HCT116 (cell line): ENCODE measurements around the gene DNM3. TPM values are rescaled to one million over a fixed set of nuclear protein-coding genes. Genes with fewer than 3 reads are reported as not detected.

Experiments
- ATAC-seq: fragments of 200-7000 bp; cut with Tn5 transposase; 2 replicates; pipeline ENCODE4 v1.9.1; 2020; ENCODE audit warnings: mild to moderate bottlenecking, moderate library complexity
- BruUV-seq: library from RNA; stranded (reverse); fragments of 400-500 nt; replicated peaks from 2 replicates; lab custom pipeline; 2021; lab: Mats Ljungman, UMichigan
- CTCF ChIA-PET: fragments of 300-600 bp; sonication (Branson Sonifier 250); formaldehyde crosslinking; loops from one replicate; lab custom pipeline; 2021; ENCODE audit warnings: antibody characterized with exemption; lab: Charles Lee
- POLR2A ChIA-PET: fragments of 300-600, 350-600 bp; sonication (Branson Sonifier 250); formaldehyde crosslinking; loops from one replicate; lab custom pipeline; 2021; ENCODE audit warnings: antibody characterized with exemption; lab: Charles Lee
- RAD21 ChIA-PET, 2 experiments: fragments of 300-600 bp; sonication (Branson Sonifier 250); formaldehyde crosslinking; loops; one replicate each; lab custom pipeline; 2023; ENCODE audit warnings: low total read pairs in 2 of 2; ENCODE audit not compliant: uncharacterized antibody in 2 of 2, unreplicated experiment in 2 of 2, low non-redundant PET in 1 of 2; lab: Charles Lee
- DNase-seq: peaks from one replicate; pipeline ENCODE4 v3.0.0-alpha.2; 2010; ENCODE audit warnings: low read depth, low spot score
- H2AFZ ChIP-seq: fragments of 200-600 bp; shearing (Covaris generic), sonication (generic); 2 replicates; pipeline ENCODE4 v1.6.1; 2017; ENCODE audit warnings: low read depth, mixed run types, mixed read lengths, antibody characterized with exemption, low read length; ENCODE audit not compliant: poor library complexity, severe bottlenecking
- H3K27ac ChIP-seq: 2 replicates; pipeline ENCODE4 v1.5.1; 2012; ENCODE audit warnings: low read depth, low read length
- H3K27me3 ChIP-seq: fragments of 200-600 bp; sonication (generic); 2 replicates; pipeline ENCODE4 v1.6.1; 2016; ENCODE audit warnings: mixed run types, low read length, mixed read lengths; ENCODE audit not compliant: insufficient read depth
- H3K36me3 ChIP-seq, 2 experiments: fragments of 200-500 bp in 1 of 2; fragments of 200-600 bp in 1 of 2; sonication (Bioruptor generic) in 1 of 2; sonication (generic) in 1 of 2; 2 replicates each; pipeline versions ENCODE4 v1.5.1 to v1.6.1; 2014 to 2016; ENCODE audit warnings: low read length in 2 of 2, inconsistent platforms in 1 of 2, mixed read lengths in 1 of 2, mixed run types in 1 of 2; ENCODE audit not compliant: insufficient read depth in 2 of 2, control insufficient read depth in 1 of 2
- H3K4me1 ChIP-seq, 2 experiments: fragments of 200-600 bp in 1 of 2; sonication (generic) in 1 of 2; 2 replicates each; pipeline versions ENCODE4 v1.5.1 to v1.6.1; 2012 to 2017; ENCODE audit warnings: low read length in 2 of 2, inconsistent platforms in 1 of 2, mild to moderate bottlenecking in 1 of 2, mixed read lengths in 1 of 2, mixed run types in 1 of 2, moderate library complexity in 1 of 2; ENCODE audit not compliant: insufficient read depth in 2 of 2, control insufficient read depth in 1 of 2
- H3K4me2 ChIP-seq: fragments of 200-600 bp; sonication (generic); 2 replicates; pipeline ENCODE4 v1.6.1; 2017; ENCODE audit warnings: mixed run types, low read length, mixed read lengths
- H3K4me3 ChIP-seq, 2 experiments: fragments of 200-600 bp in 1 of 2; sonication (generic) in 1 of 2; replicated peaks in 1 of 2; 2 replicates each; pipeline ENCODE4 v1.5.1; 2011 to 2016; ENCODE audit warnings: low read length in 2 of 2, control low read depth in 1 of 2, low read depth in 1 of 2, mild to moderate bottlenecking in 1 of 2, mixed read lengths in 1 of 2, mixed run types in 1 of 2
- H3K79me2 ChIP-seq: fragments of 200-600 bp; sonication (generic); 2 replicates; pipeline ENCODE4 v1.6.1; 2017; ENCODE audit warnings: mild to moderate bottlenecking, mixed run types, low read length, moderate library complexity, mixed read lengths; ENCODE audit not compliant: insufficient read depth
- H3K9ac ChIP-seq: fragments of 200-600 bp; sonication (generic); 2 replicates; pipeline ENCODE4 v1.6.1; 2016; ENCODE audit warnings: low read length, mixed read lengths
- H3K9me2 ChIP-seq: fragments of 200-600 bp; sonication (generic), shearing (Covaris generic); 2 replicates; pipeline ENCODE4 v1.6.1; 2017; ENCODE audit warnings: mixed run types, mild to moderate bottlenecking, moderate library complexity; ENCODE audit not compliant: insufficient read depth
- H3K9me3 ChIP-seq, 2 experiments: fragments of 200-500 bp in 1 of 2; fragments of 200-600 bp in 1 of 2; sonication (Bioruptor generic) in 1 of 2; sonication (generic) in 1 of 2; 2 replicates each; pipeline ENCODE4 v1.6.1; 2014 to 2017; ENCODE audit warnings: low read length in 2 of 2, mixed read lengths in 2 of 2, inconsistent platforms in 1 of 2, low read depth in 1 of 2, mild to moderate bottlenecking in 1 of 2, mixed run types in 1 of 2, moderate library complexity in 1 of 2; ENCODE audit not compliant: control insufficient read depth in 1 of 2, insufficient read depth in 1 of 2
- H4K20me1 ChIP-seq: fragments of 200-600 bp; sonication (generic), shearing (Covaris generic); 2 replicates; pipeline ENCODE4 v1.6.1; 2017; ENCODE audit warnings: mixed run types, mild to moderate bottlenecking, moderate library complexity; ENCODE audit not compliant: insufficient read depth
- CBX3 ChIP-seq: IDR thresholded peaks from 2 replicates; pipeline ENCODE4 v1.6.1; 2012; ENCODE audit warnings: low read depth
- CEBPB ChIP-seq: IDR thresholded peaks from 2 replicates; pipeline ENCODE4 v1.6.1; 2012; ENCODE audit warnings: low read depth
- EGR1 ChIP-seq: IDR thresholded peaks from 2 replicates; pipeline ENCODE4 v1.6.1; 2012; ENCODE audit warnings: low read depth
- ELF1 ChIP-seq: IDR thresholded peaks from 2 replicates; pipeline ENCODE4 v1.6.1; 2012; ENCODE audit warnings: low read depth, borderline replicate concordance
- EZH2 ChIP-seq: fragments of 200-600 bp; sonication (generic); IDR thresholded peaks from 2 replicates; pipeline ENCODE4 v1.6.1; 2017; ENCODE audit warnings: antibody characterized with exemption, mixed run types
- EZH2phosphoT487 ChIP-seq: fragments of 200-600 bp; IDR thresholded peaks from 2 replicates; pipeline ENCODE4 v1.6.1; 2018; ENCODE audit warnings: antibody characterized with exemption, borderline replicate concordance
- FOSL1 ChIP-seq: IDR thresholded peaks from 2 replicates; pipeline ENCODE4 v1.6.1; 2012; ENCODE audit warnings: low read depth
- JUND ChIP-seq: IDR thresholded peaks from 2 replicates; pipeline ENCODE4 v1.6.1; 2012
- POLR2AphosphoS5 ChIP-seq: IDR thresholded peaks from 2 replicates; pipeline ENCODE4 v1.6.1; 2011; ENCODE audit warnings: mild to moderate bottlenecking, low read depth, low read length, moderate library complexity
- RAD21 ChIP-seq: IDR thresholded peaks from 2 replicates; pipeline ENCODE4 v1.6.1; 2012; ENCODE audit warnings: low read depth, mild to moderate bottlenecking
- SP1 ChIP-seq: IDR thresholded peaks from 2 replicates; pipeline ENCODE4 v1.6.1; 2012; ENCODE audit warnings: low read depth
- SRF ChIP-seq: IDR thresholded peaks from 2 replicates; pipeline ENCODE4 v1.6.1; 2012; ENCODE audit warnings: low read depth
- TCF7L2 ChIP-seq: IDR thresholded peaks from 2 replicates; pipeline ENCODE4 v1.7.0; 2011; ENCODE audit warnings: borderline replicate concordance, inconsistent platforms; ENCODE audit not compliant: insufficient read depth, insufficient read length; ENCODE audit errors: extremely low read depth
- YY1 ChIP-seq: IDR thresholded peaks from 2 replicates; pipeline ENCODE4 v1.6.1; 2011; ENCODE audit warnings: low read length, low read depth, moderate library complexity, mild to moderate bottlenecking; ENCODE audit not compliant: insufficient replicate concordance; ENCODE audit errors: extremely low read depth
- ZFX ChIP-seq: fragments of 450-650 bp; IDR thresholded peaks from 2 replicates; pipeline ENCODE4 v1.6.1; 2017
- ZNF274 ChIP-seq: fragments of 200-500 bp; sonication (Bioruptor generic); IDR thresholded peaks from 2 replicates; pipeline ENCODE4 v1.6.1; 2014; ENCODE audit warnings: mild to moderate bottlenecking, low read depth, low read length, inconsistent platforms
- intact Hi-C: fragments of 100-400 bp; cut with micrococcal nuclease; formaldehyde crosslinking; loops from 2 replicates; pipeline ENCODE4 v1.10.0; 2022
- total RNA-seq: library from RNA; stranded (reverse); gene quantifications from one replicate; pipeline ENCODE4 v1.2.1, GENCODE V29; 2021; ENCODE audit not compliant: unreplicated experiment
- TF ChIP-seq, protein P1 (sequence below): IDR thresholded peaks from 2 replicates; pipeline ENCODE4 v1.6.1; 2012; ENCODE audit warnings: low read depth
- TF ChIP-seq, protein P2 (sequence below): IDR thresholded peaks from 2 replicates; pipeline ENCODE4 v1.6.1; 2011; ENCODE audit warnings: mild to moderate bottlenecking, low read length, moderate library complexity; ENCODE audit not compliant: insufficient replicate concordance; ENCODE audit errors: extremely low read depth
- TF ChIP-seq, protein P3 (sequence below), 3 experiments: fragments of 200-600 bp in 1 of 3; sonication (generic) in 1 of 3; IDR thresholded peaks in 2 of 3; conservative IDR thresholded peaks in 1 of 3; 2 replicates each; pipeline ENCODE4 v1.5.1; 2012 to 2017; ENCODE audit warnings: low read depth in 2 of 3, low read length in 2 of 3, antibody characterized with exemption in 1 of 3, borderline replicate concordance in 1 of 3, control low read depth in 1 of 3, mild to moderate bottlenecking in 1 of 3, mixed read lengths in 1 of 3, mixed run types in 1 of 3, moderate library complexity in 1 of 3; ENCODE audit not compliant: insufficient read depth in 1 of 3
- TF ChIP-seq, protein P4 (sequence below): IDR thresholded peaks from 2 replicates; pipeline ENCODE4 v1.6.1; 2012

Gene DNM3
- total RNA-seq, 1 experiment from 2014 or later: 3.1 TPM

DNA sequence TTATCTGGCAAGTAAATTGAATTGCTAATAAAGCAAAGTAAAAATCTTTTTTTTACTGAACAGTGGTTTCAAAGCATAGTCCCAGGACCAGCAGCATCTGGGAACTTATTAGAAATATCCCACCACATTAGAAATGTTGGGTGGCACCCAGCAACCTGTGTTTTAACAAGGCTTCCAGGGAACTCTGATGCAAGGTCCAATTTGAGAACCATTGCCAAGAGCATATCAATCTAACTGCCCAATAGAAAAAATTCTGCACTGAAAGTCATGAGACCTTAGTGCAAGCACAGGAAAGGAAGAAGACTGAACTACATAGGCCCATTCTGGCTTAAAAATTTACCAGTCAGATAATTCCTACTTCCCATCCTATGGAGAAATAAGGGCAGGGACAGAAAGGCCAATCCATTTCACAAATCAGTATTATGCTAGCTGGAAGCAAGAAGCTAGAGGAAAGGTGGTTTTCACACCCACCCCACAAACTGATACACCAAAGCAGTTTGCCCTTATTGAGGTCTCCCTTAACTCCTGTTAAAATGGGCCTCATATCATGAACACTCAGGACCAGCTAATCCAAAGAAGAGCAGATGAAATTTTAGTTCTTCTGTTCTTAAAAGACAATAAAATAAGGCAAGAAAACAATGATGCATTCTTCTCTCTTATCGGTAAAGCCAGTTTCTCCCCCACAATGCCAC is 561.7 kb downstream of the DNM3 start:
- intact Hi-C loops: loop anchor here (5.0 kb wide), 1 partner anchor 601 kb away; no protein-coding TSS in a partner anchor
- POLR2A ChIA-PET: no interaction called here

More for the DNA sequence above, 561.7 kb downstream of the DNM3 start:
- Histone ChIP-seq H4K20me1 (no peaks in the 10 kb centered on the region), H3K4me1 (peaks cover 5 to 9% of the 10 kb centered on the region in 2 experiments; a peak in 3 of 4 replicates), H3K4me3 (no peak overlapping the region), H3K27ac (no peak overlapping the region), H3K9me2 (no peaks in the 10 kb centered on the region), H3K36me3 (no peaks in the 10 kb centered on the region), H3K27me3 (peaks cover 5% of the 10 kb centered on the region; the same call in 1 of the 2 replicates), H2AFZ (no peak overlapping the region), H3K9ac (no peak overlapping the region), H3K79me2 (no peaks in the 10 kb centered on the region), H3K4me2 (no peak overlapping the region), H3K9me3 (no peaks in the 10 kb centered on the region)
- RAD21 ChIA-PET: no interaction called here
- CTCF ChIA-PET: interaction anchor here (0.6 kb wide), 1 partner anchor 401 kb away, joined by 4 read pairs; no protein-coding TSS in a partner anchor
- no peak for TF ChIP-seq CBX3
- no peak for TF ChIP-seq EZH2
- TF ChIP-seq RAD21: no peak
- TF ChIP-seq POLR2AphosphoS5: no peak
- TF ChIP-seq, protein P1, sequence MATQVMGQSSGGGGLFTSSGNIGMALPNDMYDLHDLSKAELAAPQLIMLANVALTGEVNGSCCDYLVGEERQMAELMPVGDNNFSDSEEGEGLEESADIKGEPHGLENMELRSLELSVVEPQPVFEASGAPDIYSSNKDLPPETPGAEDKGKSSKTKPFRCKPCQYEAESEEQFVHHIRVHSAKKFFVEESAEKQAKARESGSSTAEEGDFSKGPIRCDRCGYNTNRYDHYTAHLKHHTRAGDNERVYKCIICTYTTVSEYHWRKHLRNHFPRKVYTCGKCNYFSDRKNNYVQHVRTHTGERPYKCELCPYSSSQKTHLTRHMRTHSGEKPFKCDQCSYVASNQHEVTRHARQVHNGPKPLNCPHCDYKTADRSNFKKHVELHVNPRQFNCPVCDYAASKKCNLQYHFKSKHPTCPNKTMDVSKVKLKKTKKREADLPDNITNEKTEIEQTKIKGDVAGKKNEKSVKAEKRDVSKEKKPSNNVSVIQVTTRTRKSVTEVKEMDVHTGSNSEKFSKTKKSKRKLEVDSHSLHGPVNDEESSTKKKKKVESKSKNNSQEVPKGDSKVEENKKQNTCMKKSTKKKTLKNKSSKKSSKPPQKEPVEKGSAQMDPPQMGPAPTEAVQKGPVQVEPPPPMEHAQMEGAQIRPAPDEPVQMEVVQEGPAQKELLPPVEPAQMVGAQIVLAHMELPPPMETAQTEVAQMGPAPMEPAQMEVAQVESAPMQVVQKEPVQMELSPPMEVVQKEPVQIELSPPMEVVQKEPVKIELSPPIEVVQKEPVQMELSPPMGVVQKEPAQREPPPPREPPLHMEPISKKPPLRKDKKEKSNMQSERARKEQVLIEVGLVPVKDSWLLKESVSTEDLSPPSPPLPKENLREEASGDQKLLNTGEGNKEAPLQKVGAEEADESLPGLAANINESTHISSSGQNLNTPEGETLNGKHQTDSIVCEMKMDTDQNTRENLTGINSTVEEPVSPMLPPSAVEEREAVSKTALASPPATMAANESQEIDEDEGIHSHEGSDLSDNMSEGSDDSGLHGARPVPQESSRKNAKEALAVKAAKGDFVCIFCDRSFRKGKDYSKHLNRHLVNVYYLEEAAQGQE: no peak
- TF ChIP-seq YY1: no peak
- no peak for TF ChIP-seq JUND
- no peak for TF ChIP-seq EGR1
- no peak for TF ChIP-seq TCF7L2
- no peak for TF ChIP-seq SRF
- TF ChIP-seq SP1: no peak
- TF ChIP-seq ELF1: no peak
- no peak for TF ChIP-seq ZNF274
- TF ChIP-seq, protein P2, sequence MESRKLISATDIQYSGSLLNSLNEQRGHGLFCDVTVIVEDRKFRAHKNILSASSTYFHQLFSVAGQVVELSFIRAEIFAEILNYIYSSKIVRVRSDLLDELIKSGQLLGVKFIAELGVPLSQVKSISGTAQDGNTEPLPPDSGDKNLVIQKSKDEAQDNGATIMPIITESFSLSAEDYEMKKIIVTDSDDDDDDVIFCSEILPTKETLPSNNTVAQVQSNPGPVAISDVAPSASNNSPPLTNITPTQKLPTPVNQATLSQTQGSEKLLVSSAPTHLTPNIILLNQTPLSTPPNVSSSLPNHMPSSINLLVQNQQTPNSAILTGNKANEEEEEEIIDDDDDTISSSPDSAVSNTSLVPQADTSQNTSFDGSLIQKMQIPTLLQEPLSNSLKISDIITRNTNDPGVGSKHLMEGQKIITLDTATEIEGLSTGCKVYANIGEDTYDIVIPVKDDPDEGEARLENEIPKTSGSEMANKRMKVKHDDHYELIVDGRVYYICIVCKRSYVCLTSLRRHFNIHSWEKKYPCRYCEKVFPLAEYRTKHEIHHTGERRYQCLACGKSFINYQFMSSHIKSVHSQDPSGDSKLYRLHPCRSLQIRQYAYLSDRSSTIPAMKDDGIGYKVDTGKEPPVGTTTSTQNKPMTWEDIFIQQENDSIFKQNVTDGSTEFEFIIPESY: no peak
- TF ChIP-seq FOSL1: no peak
- TF ChIP-seq CEBPB: no peak
- no peak for TF ChIP-seq ZFX
- no peak for TF ChIP-seq EZH2phosphoT487
- TF ChIP-seq, protein P3, sequence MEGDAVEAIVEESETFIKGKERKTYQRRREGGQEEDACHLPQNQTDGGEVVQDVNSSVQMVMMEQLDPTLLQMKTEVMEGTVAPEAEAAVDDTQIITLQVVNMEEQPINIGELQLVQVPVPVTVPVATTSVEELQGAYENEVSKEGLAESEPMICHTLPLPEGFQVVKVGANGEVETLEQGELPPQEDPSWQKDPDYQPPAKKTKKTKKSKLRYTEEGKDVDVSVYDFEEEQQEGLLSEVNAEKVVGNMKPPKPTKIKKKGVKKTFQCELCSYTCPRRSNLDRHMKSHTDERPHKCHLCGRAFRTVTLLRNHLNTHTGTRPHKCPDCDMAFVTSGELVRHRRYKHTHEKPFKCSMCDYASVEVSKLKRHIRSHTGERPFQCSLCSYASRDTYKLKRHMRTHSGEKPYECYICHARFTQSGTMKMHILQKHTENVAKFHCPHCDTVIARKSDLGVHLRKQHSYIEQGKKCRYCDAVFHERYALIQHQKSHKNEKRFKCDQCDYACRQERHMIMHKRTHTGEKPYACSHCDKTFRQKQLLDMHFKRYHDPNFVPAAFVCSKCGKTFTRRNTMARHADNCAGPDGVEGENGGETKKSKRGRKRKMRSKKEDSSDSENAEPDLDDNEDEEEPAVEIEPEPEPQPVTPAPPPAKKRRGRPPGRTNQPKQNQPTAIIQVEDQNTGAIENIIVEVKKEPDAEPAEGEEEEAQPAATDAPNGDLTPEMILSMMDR (IDR thresholded peaks at IDR 0.05 in 2 of 3, conservative IDR thresholded peaks at IDR 0.05 in 1 of 3; ENCODE audit: borderline replicate concordance in 1 of 3, insufficient read depth in 1 of 3, low read depth in 2 of 3, low read length in 2 of 3): no peak
- TF ChIP-seq, protein P4, sequence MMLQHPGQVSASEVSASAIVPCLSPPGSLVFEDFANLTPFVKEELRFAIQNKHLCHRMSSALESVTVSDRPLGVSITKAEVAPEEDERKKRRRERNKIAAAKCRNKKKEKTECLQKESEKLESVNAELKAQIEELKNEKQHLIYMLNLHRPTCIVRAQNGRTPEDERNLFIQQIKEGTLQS: no peak
- DNase-seq (no peak), ATAC-seq (no peak)
- BruUV-seq: no TSS peak
